ENCODE results near the gene PIK3IP1.

GRCh38 chr22:31292236-31292989, at the start of gene PIK3IP1:
- TF ChIP-seq, protein P1, sequence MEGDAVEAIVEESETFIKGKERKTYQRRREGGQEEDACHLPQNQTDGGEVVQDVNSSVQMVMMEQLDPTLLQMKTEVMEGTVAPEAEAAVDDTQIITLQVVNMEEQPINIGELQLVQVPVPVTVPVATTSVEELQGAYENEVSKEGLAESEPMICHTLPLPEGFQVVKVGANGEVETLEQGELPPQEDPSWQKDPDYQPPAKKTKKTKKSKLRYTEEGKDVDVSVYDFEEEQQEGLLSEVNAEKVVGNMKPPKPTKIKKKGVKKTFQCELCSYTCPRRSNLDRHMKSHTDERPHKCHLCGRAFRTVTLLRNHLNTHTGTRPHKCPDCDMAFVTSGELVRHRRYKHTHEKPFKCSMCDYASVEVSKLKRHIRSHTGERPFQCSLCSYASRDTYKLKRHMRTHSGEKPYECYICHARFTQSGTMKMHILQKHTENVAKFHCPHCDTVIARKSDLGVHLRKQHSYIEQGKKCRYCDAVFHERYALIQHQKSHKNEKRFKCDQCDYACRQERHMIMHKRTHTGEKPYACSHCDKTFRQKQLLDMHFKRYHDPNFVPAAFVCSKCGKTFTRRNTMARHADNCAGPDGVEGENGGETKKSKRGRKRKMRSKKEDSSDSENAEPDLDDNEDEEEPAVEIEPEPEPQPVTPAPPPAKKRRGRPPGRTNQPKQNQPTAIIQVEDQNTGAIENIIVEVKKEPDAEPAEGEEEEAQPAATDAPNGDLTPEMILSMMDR (IDR thresholded peaks at IDR 0.05): peak; percentile 61
- TF ChIP-seq EZH2phosphoT487 (IDR thresholded peaks at IDR 0.05) (no peak), EZH2 (IDR thresholded peaks at IDR 0.05) (no peak)
